ENCODE data around the gene GTF2F1. TPM values are rescaled to one million over a fixed set of nuclear protein-coding genes. Genes with fewer than 3 reads are reported as not detected.

Gene GTF2F1
- total and polyA plus RNA-seq, 10 of the 15 experiments (the other 5 are each of a cell fraction or from before 2014, with no cell fraction given): 4.5 to 61.7 (median 48.5) TPM

DNA sequence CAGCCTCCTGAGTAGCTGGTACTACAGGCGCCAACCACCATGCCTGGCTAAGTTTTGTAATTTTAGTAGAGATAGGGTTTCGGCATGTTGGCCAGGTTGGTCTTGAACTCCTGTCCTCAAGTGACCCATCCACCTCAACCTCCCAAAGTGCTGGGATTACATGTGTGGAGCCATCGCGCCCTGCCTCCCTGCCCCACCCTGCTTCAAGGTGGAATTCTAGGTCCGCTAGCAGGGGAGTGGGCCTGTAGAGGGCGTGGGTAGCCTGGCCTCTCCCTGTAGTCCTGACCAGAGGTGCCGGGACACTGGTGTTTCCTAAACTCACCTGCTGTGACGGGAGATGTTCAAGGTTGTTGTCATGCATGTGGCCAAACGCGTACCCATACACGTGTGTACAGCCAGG is 40.2 kb upstream of the GTF2F1 start:
- Histone ChIP-seq H3K4me2 (ENCODE audit: control insufficient read depth, insufficient read depth) (no peak overlapping the region), H3K4me3 (no peak overlapping the region), H3K79me2 (ENCODE audit: control insufficient read depth, insufficient read depth, low read length) (no peaks in the 10 kb centered on the region), H3K36me3 (ENCODE audit: control insufficient read depth in 2 of 2, insufficient read depth in 2 of 2, low read length in 1 of 2) (no peaks in the 10 kb centered on the region), H4K20me1 (ENCODE audit: control insufficient read depth, insufficient read depth) (no peaks in the 10 kb centered on the region), H3K9ac (ENCODE audit: control insufficient read depth, insufficient read depth, low read length) (no peak overlapping the region), H2AFZ (ENCODE audit: control insufficient read depth, low read depth, low read length) (no peak overlapping the region), H3K27ac (ENCODE audit: control insufficient read depth, insufficient read depth) (no peak overlapping the region), H3K27me3 (replicated peaks in 1 of 2; ENCODE audit: control insufficient read depth in 2 of 2, insufficient read depth in 2 of 2, low read length in 1 of 2) (no peaks in the 10 kb centered on the region), H3K4me1 (ENCODE audit: control insufficient read depth, insufficient read depth, low read length) (no peaks in the 10 kb centered on the region), H3K9me3 (replicated peaks; ENCODE audit: control insufficient read depth, insufficient read depth, low read length) (no peaks in the 10 kb centered on the region)
- intact Hi-C loops (cut with micrococcal nuclease; ENCODE audit: unreplicated experiment) (no loop called here), in situ Hi-C loops (cut with MboI) (no loop called here)
- ChIA-PET SMC1A (ENCODE audit: uncharacterized antibody, unreplicated experiment) (no interaction called here), POLR2A (interaction anchor here (0.6 kb wide), 2 partner anchors 10 to 1646 kb away, joined by 5 read pairs; no protein-coding TSS in a partner anchor), CTCF (no interaction called here), RAD21 (ENCODE audit: unreplicated experiment) (no interaction called here)
- DNase-seq (ENCODE audit: low read depth, low spot score): no peak
- BruUV-seq (replicated peaks): no TSS peak
- TF ChIP-seq CUX1 (IDR thresholded peaks at IDR 0.05; ENCODE audit: insufficient replicate concordance, low read depth, low read length) (no peak), TCF12 (IDR thresholded peaks at IDR 0.05; ENCODE audit: low read depth, low read length) (no peak), ZNF207 (IDR thresholded peaks at IDR 0.05; ENCODE audit: borderline replicate concordance) (no peak), STAT3 (IDR thresholded peaks at IDR 0.05; ENCODE audit: low read depth, low read length) (no peak), ZNF274 (IDR thresholded peaks at IDR 0.05; ENCODE audit: insufficient read depth, insufficient read length) (no peak), TARDBP (IDR thresholded peaks at IDR 0.05; ENCODE audit: borderline replicate concordance) (no peak), STAT1 (conservative IDR thresholded peaks at IDR 0.05) (no peak), ASH2L (IDR thresholded peaks at IDR 0.05; ENCODE audit: borderline replicate concordance, low read depth) (no peak), GATAD2B (conservative IDR thresholded peaks at IDR 0.05; ENCODE audit: low read depth) (no peak), CBFB (IDR thresholded peaks at IDR 0.05; ENCODE audit: low read depth) (no peak)
- TF ChIP-seq, protein P1, sequence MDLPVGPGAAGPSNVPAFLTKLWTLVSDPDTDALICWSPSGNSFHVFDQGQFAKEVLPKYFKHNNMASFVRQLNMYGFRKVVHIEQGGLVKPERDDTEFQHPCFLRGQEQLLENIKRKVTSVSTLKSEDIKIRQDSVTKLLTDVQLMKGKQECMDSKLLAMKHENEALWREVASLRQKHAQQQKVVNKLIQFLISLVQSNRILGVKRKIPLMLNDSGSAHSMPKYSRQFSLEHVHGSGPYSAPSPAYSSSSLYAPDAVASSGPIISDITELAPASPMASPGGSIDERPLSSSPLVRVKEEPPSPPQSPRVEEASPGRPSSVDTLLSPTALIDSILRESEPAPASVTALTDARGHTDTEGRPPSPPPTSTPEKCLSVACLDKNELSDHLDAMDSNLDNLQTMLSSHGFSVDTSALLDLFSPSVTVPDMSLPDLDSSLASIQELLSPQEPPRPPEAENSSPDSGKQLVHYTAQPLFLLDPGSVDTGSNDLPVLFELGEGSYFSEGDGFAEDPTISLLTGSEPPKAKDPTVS (IDR thresholded peaks at IDR 0.05; ENCODE audit: low read depth, low read length): no peak
- ATAC-seq: no peak
- WGBS (ENCODE audit: insufficient coverage, insufficient replicate concordance, low lambda C conversion rate, missing lambda C conversion rate): 90% methylated on average over 11 of the region's 11 CpGs
- no peak for FAIRE-seq
